ENCODE results near the gene PDE10A. TPM values are rescaled to one million over a fixed set of nuclear protein-coding genes. Genes with fewer than 3 reads are reported as not detected.
A peak's percentile ranks its signal among the peaks of the same experiment; 100 is the strongest.

Gene PDE10A
- total and polyA plus RNA-seq, 12 donors, result 6.8 to 20.4 (median 14.2) TPM

DNA sequence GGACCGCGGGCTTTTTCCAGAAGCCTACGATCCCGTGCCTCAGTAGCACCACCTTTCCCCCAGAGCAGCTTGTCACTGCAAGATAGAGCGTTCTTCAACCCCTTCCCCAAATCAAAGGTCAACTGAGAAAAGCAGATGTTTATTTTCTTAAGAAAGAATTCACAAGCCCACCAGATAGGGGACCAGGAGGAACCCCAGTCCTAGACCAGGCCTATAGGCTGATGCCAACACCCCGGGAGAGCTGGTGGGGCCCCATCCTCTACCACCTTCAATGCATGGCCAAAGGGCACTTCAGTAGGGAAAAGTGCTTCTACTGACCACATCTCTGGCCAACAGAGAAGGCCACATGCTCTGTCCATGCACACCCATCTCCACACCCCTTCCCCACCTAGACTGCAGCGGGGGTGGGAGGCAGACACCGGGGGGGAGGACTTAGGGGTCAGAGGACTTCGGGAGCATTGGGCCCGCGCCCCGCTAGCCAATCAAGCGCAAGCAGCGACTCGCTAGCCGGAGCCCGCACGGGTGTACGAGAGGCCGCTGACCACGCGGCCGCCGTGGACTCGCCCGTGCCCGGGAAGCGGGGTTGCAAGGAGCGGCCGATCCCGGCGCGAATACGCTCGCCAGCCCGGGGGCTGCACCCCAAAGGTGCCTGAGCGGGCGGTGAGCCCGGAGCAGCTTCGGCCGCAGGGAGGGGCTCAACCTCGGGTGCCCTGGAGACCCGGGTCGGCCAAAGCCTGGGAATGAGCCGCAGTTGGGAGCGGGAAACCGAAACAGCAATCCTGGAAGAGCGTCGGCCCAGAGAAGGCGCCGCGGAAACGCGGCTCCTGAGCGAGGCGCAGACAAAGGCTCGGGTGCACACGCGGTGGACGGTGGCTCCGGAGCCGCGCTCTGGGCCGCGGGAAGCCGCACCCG lies 2.8 kb downstream of the PDE10A start:
- H3K9me3 ChIP-seq, result no peaks in the 10 kb centered on the region
- H3K36me3 ChIP-seq, result no peaks in the 10 kb centered on the region
- 10 to 13% methylated on average over 49 to 67 of the region's 67 CpGs for WGBS, 2 donors
- peak overlapping the region; percentile 72 to 96 (median 90) for H3K4me3 ChIP-seq
- H3K27ac ChIP-seq, result peak overlapping the region in 9 of 10 donors; percentile 79 to 98 (median 93)
- intact Hi-C loops (cut with DNase I), result loop anchor here in 7 of 10 donors (5.0 to 10.0 kb wide), 14 partner anchors 37 to 223 kb away; no protein-coding TSS in a partner anchor
- peaks cover 0 to 50% (median 12%) of the 10 kb centered on the region in 7 donors for H3K27me3 ChIP-seq
- H3K4me1 ChIP-seq, result peaks cover 0 to 43% (median 23%) of the 10 kb centered on the region in 9 donors
- DNase-seq, result peak; percentile 37 to 44
- peak; percentile 9 to 41 (median 32) for ATAC-seq
- TF ChIP-seq, protein P1, sequence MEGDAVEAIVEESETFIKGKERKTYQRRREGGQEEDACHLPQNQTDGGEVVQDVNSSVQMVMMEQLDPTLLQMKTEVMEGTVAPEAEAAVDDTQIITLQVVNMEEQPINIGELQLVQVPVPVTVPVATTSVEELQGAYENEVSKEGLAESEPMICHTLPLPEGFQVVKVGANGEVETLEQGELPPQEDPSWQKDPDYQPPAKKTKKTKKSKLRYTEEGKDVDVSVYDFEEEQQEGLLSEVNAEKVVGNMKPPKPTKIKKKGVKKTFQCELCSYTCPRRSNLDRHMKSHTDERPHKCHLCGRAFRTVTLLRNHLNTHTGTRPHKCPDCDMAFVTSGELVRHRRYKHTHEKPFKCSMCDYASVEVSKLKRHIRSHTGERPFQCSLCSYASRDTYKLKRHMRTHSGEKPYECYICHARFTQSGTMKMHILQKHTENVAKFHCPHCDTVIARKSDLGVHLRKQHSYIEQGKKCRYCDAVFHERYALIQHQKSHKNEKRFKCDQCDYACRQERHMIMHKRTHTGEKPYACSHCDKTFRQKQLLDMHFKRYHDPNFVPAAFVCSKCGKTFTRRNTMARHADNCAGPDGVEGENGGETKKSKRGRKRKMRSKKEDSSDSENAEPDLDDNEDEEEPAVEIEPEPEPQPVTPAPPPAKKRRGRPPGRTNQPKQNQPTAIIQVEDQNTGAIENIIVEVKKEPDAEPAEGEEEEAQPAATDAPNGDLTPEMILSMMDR (IDR thresholded peaks at IDR 0.05), result no peak

GRCh38 chr6:165658395-165659058 lies 4.5 kb downstream of the PDE10A start:
- DNase-seq, result no peak
- WGBS, 2 donors, result 93 to 94% methylated on average over 13 of the region's 13 CpGs

GRCh38 chr6:165657325-165657680 lies 5.7 kb downstream of the PDE10A start:
- Histone ChIP-seq H3K9me3 (no peaks in the 10 kb centered on the region), H3K27me3 (peaks cover 0 to 23% (median 0%) of the 10 kb centered on the region in 7 donors), H3K36me3 (no peaks in the 10 kb centered on the region), H3K27ac (no peak overlapping the region), H3K4me3 (no peak overlapping the region), H3K4me1 (peaks cover 0 to 35% (median 10%) of the 10 kb centered on the region in 9 donors)
- ATAC-seq (no peak), DNase-seq (no peak)
- WGBS, 2 donors, result 92 to 93% methylated on average over 5 of the region's 5 CpGs
- TF ChIP-seq, protein P1 (IDR thresholded peaks at IDR 0.05), result no peak
- intact Hi-C loops (cut with DNase I), result loop anchor here in 1 of 10 donors (5.0 kb wide), 1 partner anchor 40 kb away; no protein-coding TSS in a partner anchor

More at GRCh38 chr6:165658395-165659058, 4.5 kb downstream of the PDE10A start:
- Histone ChIP-seq H3K4me1 (peaks cover 0 to 26% (median 12%) of the 10 kb centered on the region in 9 donors), H3K36me3 (no peaks in the 10 kb centered on the region), H3K4me3 (no peak overlapping the region), H3K27me3 (peaks cover 0 to 33% (median 0%) of the 10 kb centered on the region in 7 donors), H3K27ac (no peak overlapping the region), H3K9me3 (no peaks in the 10 kb centered on the region)
- no peak for ATAC-seq
- intact Hi-C loops (cut with DNase I), result loop anchor here in 1 of 10 donors (5.0 kb wide), 1 partner anchor 41 kb away; no protein-coding TSS in a partner anchor
- TF ChIP-seq, protein P1 (IDR thresholded peaks at IDR 0.05), result no peak
